ENCODE results near the gene IFI27L1.
"Not testable (repeated sequence)": the region's sequence is repeated elsewhere in the genome, so short reads cannot be mapped to it uniquely, and the experiment has no call there.

Gene IFI27L1

GRCh38 chr14:94048691-94049624, 32.2 kb upstream of the IFI27L1 start:
- no peak for DNase-seq

DNA sequence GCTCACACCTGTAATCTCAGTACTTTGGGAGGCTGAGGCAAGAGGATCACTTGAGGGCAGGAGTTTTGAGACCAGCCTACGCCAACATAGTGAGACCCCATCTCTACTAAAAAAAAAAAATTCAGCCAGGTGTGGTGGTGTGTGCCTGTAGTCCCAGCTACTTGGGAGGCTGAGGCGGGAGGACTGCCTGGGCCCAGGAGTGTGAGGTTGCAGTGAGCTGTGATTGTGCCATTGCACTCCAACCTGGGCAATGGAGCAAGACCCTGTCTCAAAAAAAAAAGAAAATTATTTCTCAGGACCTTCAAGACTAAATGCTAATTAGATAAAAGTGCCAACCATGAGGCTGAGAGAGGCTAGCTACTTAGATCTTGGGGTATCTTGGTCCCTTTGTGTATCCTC, 31.5 kb upstream of the IFI27L1 start:
- no peak for DNase-seq

GRCh38 chr14:94050231-94050880, 30.8 kb upstream of the IFI27L1 start:
- DNase-seq = no peak

- DNase-seq = no peak
Observed at GRCh38 chr14:94051115-94051514, 30.0 kb upstream of the IFI27L1 start.

DNA sequence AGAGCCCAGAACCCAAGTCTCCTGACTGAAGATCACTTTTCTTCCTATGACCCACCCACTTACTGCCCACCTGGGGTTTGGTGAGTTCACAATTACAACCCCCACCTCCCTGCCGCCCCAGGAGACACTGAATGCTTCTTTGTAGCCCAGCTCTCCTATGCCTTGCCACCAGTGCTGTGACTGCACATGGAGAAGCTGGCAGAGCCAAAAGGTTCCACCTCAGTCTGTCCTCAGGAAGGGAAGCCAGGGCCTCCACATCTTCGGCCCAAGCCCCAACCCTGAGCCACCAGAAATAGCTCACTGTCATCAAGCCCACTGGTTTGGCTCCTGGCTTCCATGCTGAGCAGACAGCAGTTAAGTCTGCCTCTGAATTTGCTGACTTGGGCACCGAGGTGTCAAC, 29.3 kb upstream of the IFI27L1 start:
- no peak for DNase-seq

DNA sequence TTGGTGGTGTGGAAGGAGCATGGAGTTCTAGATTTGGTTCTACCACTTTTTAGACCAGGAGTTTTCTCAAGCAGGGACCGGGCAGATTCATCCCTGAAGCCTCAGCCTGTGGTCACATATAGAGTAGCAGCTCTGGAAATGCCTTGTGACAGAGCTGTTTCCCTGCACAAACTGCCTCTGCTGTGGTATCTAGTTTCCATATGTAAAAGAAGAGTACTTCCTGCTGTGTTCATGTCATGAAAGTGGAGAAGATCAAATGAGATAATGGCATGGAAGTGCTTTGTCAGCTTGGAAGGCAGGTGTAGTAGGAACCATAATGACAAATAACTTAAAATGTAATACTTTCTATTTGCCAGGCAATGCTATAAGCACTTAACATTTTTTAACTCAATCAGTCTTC, 28.9 kb upstream of the IFI27L1 start:
- peak; percentile 52 for DNase-seq

- no peak for DNase-seq
Observed at GRCh38 chr14:94052662-94053061, 28.4 kb upstream of the IFI27L1 start.

GRCh38 chr14:94054401-94054800, 26.7 kb upstream of the IFI27L1 start:
- no peak for DNase-seq

DNA sequence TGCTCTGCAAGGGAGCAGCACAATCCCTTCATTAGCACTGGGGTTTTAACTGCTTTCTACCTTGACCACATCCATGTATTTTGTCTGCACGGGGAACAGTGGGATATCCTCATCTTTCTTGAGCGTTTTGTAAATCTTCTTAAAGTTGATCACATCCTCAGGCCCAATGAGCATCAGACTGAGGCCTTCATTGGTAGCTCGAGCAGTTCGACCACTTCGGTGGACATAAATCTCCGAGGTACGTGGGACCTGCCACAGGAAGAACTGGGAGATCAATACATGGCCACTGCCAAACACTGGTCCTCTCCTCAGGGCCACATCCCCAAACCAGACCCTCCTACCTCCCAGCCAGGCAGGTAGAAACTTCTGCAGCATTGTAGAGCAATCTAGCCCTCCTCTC, 26.2 kb upstream of the IFI27L1 start:
- DNase-seq = no peak

DNA sequence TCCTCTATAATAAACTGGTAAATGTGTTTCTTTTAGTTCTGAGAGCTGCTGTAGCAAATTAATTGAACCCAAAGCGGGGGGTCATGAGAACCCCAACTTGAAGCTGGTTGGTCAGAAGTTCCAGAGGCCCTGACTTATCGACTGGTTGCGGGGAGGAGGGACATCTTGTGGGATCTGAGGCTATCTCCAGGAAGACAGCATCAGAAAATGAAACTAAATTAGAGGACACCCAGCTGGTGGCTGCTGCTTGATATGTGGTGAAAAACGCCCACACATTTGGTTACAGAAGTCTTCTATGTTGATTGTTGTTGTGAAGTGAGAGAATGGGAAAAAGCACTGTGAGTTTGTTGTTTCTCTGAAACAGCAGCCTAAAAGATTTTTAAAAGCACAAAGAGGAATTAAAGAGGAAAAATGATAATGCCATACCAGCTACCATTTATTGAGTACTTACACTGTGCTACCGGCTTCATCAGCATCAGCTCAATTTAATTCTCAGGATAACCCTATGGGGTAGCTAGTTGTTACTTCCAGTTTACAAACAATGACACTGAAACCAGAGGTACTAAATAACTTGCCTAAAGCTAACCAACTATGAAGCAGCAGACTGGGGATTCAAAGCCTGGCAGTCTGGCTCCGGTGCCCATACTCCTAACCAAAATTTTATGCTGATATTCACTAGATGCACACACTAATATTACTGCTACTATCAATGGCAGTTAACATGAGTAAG, 24.4 kb upstream of the IFI27L1 start:
- DNase-seq = no peak

GRCh38 chr14:94058128-94058673, 22.9 kb upstream of the IFI27L1 start:
- no peak for DNase-seq

GRCh38 chr14:94058674-94059138, 22.4 kb upstream of the IFI27L1 start:
- no peak for DNase-seq

DNA sequence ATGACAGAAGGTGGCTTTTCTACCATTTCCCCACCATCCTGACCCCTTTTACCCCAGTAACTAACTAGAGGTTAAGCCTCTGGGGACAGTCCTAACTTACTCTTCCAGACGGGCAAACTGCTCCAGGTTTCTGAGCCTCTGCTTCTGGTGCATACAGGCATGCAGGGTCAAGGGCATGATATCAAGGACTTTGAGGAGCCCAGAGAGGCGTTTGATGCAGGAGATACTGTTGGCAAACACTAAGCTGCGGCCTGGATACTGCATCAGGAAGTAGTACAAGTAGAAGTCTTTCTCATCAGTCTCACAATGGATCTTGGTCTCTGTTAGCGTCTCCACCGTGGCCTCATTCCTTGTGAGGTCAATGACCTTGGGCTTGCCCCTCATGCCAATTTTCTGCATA, 21.1 kb upstream of the IFI27L1 start:
- DNase-seq = no peak

DNA sequence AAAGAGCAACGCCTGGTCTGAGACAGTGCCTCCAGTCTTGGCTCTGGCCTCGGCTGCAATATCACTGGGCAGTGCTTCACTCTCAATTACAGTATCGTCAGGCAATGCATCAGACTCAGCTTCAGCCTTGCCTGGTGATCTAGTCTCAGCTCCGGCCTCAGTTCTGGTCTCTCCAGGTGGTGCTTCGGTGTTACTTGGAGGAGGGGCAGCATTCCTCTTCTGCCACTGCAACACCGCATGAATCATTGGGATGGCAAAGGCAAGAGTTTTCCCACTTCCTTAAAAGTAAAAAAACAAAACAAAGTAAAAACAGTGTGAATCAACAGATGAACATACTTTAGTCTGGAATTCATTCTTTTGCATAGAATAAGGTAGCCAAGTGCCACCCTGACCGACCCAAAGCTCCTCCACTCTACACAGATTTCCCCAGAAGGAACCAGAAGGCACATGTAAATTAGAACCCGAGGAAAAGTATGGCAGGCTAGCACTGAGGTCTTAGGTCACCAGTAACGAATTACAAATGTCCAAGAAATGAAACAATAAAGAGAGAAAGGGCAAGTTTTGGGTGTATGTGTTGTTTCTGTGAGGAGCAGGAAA, 18.7 kb upstream of the IFI27L1 start:
- no peak for DNase-seq

- DNase-seq = no peak
Observed at GRCh38 chr14:94066089-94066676, 14.9 kb upstream of the IFI27L1 start.

DNA sequence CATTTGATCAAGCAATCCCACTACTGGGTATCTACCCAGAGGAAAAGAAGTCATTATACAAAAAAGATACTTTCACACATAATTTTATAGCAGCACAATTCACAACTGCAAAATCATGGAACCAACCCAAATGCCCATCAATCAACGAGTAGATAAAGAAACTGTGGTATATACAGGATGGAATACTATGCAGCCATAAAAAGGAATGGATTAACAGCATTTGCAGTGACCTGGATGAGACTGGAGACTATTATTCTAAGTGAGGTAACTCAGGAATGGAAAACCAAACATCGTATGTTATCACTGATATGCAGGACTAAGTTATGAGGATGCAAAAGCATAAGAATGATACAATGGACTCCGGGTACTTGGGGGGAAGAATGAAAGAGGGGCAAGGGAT, 9.0 kb upstream of the IFI27L1 start:
- not testable (repeated sequence) for DNase-seq

DNA sequence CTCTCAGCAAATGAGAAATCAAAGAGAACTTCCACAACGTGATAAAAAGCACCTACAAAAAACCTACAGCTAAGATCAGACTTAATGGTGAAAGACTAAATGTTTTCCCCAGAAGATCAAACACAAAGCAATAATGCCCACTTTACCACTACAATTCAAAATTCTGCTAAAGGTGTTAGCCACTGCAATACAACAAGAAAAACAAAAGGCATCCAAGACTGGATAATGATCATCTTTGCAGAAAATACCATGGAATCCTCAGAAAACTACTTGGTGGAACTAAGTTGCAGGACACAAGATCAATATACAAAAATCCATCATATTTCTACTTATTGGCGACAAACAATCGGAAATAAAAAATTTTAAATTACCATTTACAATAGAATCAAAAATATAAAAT, 6.6 kb upstream of the IFI27L1 start:
- no peak for DNase-seq

DNA sequence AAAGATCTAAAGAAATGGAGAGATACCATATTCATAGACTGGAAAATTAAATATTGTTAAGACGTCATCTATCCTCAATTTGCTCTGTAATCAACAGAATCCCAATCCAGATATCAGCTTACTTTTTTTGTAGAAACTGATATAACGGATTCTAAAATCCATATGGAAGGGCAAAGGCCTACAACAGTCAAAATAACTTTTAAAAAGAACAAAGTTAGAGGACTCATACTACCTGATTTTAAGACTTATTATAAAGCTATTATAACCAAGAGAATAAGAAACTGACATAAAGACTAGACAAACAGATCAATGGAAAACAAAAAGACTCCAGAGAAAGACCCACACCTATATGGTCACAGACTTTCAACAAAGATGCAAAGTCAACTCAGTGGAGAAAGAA, 6.1 kb upstream of the IFI27L1 start:
- no peak for DNase-seq

DNA sequence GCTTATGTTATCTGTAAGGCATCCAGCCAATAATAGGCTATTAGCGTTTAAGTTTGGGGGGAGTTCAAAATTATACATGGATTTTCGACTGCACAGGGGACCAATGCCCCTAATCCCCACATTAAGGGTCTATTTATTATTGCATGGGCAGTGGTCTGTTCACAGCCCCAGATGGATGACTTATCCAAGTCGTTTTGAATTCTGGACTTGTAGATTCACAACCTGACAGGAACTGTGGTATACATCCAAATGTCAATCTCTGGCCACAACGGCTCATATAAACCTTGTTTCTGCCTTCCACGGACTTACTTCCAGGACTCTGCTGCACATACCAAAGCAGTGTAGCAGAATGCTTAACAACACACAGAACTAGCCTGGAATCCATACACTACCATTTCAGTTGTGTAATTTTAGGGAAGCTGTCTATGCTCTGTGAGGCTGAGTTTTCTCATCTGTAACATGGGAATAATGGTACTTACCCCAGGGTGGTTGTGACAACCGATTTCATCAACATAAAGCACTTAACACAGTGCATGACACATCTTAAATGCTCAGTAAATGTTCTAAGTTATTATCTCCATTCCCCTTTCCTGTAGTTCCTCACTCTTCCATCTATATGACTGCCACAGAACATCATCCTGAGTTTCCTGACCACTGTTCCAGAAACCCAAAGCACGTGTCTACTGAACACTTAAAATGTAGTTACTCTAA, 3.8 kb upstream of the IFI27L1 start:
- DNase-seq = no peak

DNA sequence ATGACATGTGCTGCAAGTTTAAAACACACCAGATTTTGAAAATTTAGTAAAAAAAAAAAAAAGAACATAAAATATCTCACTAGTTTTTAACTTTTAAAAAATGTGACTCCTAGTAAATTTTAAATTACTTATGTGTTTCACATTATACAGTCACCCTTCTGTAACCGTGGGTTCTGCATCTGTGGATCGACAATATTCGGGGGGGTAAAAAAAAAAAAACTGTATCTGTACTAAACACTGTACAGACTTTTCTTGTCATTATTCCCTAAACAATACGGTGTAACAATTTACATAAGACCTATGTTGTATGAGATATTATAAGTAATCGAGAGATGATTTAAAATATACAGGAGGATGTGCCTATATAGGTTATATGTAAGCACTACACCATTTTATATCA, 3.3 kb upstream of the IFI27L1 start:
- no peak for DNase-seq

DNA sequence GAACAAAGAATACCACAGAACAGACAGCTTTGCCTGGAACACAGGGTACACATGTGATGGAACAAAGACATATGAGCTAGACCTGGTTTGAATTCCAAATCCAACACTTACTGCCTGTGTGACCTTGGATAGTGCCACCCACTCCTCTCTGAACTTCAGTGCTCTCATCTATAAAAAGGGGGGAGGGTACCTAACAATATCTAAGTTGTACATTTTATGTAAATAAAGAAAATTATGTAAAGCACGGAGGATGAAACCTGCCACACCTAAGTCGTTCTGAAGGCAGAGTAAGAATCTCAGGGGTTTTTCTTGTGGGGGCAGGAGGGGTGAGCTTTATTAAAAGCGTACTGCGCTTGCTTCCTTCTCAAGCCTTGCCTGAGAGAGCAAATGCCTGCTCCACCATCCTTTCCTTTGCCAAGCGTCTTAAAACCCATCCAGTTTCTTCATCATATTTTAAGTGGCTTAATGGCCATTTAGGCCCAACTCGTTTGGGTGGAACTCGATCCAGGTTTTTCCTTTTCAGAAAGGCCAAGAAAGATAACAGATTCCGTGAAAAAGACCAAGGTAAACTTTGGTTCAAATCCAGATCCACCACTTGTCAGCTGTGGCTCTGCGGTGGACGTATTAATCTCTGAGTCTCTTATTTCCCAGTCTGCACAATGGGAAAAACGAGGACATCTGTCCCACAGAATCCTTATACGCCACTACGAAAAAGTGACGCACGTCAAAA, 1.1 kb upstream of the IFI27L1 start:
- DNase-seq = no peak

All from NCI-H187 treated with DMSO at 0.1 percent for 48 hours (cell line).